22Rv1 (cell line): ENCODE data around the gene FHIT.

Experiments
- ZFX ChIP-seq: fragments of 450-650 bp; IDR thresholded peaks from 2 replicates; pipeline ENCODE4 v1.6.1; 2017; ENCODE audit warnings: antibody characterized with exemption, borderline replicate concordance
- TF ChIP-seq, protein P1 (sequence below): fragments of 450-650 bp; IDR thresholded peaks from 2 replicates; pipeline ENCODE4 v1.5.1; 2017; ENCODE audit warnings: mild to moderate bottlenecking

DNA sequence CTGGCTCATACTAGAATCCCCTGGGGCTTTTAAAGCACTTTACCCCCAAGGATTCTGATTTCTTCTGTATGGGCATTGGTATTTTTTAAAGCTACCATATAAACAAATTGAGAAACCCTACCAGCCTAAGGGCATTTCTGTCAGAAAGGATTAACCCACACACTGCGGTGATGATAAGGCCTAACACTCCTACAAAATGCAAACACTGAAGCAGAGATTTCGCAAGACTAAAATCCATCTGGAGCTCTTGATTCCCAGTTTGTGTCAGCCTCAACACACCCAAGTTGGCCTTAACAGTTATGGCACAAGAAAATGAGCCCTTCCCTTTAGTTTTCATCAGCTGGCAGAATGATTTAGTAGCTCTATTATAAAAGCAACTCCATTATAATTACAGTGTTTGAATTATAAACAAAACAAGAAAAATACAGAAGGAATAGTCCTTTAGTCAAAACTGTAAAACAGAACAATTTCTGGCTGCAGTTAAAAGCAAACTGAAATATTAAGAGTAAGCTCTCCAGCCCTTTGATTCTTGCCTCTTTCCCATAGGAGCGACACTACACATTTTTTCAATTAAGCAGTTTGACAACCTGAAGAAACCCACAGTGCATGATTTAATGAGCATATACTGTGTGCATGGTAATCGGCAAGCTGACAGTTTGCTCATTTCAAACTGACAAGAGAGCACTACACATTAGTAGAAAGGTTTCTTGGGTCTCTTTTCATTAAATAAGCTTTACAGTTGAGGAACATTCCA is 441.2 kb downstream of the FHIT start:
- TF ChIP-seq, protein P1, sequence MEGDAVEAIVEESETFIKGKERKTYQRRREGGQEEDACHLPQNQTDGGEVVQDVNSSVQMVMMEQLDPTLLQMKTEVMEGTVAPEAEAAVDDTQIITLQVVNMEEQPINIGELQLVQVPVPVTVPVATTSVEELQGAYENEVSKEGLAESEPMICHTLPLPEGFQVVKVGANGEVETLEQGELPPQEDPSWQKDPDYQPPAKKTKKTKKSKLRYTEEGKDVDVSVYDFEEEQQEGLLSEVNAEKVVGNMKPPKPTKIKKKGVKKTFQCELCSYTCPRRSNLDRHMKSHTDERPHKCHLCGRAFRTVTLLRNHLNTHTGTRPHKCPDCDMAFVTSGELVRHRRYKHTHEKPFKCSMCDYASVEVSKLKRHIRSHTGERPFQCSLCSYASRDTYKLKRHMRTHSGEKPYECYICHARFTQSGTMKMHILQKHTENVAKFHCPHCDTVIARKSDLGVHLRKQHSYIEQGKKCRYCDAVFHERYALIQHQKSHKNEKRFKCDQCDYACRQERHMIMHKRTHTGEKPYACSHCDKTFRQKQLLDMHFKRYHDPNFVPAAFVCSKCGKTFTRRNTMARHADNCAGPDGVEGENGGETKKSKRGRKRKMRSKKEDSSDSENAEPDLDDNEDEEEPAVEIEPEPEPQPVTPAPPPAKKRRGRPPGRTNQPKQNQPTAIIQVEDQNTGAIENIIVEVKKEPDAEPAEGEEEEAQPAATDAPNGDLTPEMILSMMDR: no peak
- TF ChIP-seq ZFX: no peak
